Keratinocyte (primary cell): ENCODE data around the gene CIB1. TPM values are rescaled to one million over a fixed set of nuclear protein-coding genes. Genes with fewer than 3 reads are reported as not detected.

Source experiments
- DNase-seq: peaks from one replicate; pipeline ENCODE4 v3.0.0-alpha.2; 2011; ENCODE audit warnings: low read depth, missing footprints, low spot score
- FAIRE-seq: peaks from 2 replicates; lab custom pipeline; 2011; peaks lifted over from hg19 to GRCh38; lab: Jason Lieb, UNC
- H2AFZ ChIP-seq: 2 replicates; pipeline ENCODE4 v1.6.0; 2012; ENCODE audit warnings: low read length, control low read depth, inconsistent platforms; ENCODE audit not compliant: control insufficient read depth
- H3K27ac ChIP-seq: 2 replicates; pipeline ENCODE4 v1.5.1; 2011; ENCODE audit warnings: low read length; ENCODE audit not compliant: control insufficient read depth, insufficient read depth
- H3K27me3 ChIP-seq: 3 replicates; pipeline ENCODE4 v1.6.0; 2011; ENCODE audit warnings: low read length; ENCODE audit not compliant: control insufficient read depth, insufficient read depth; ENCODE audit errors: extremely low read depth
- H3K36me3 ChIP-seq, 2 experiments: 2 replicates in 1 of 2; 3 replicates in 1 of 2; pipeline ENCODE4 v1.5.1; 2011; ENCODE audit warnings: low read length in 2 of 2, mild to moderate bottlenecking in 1 of 2; ENCODE audit not compliant: control insufficient read depth in 2 of 2, insufficient read depth in 2 of 2; ENCODE audit errors: extremely low read depth in 1 of 2
- H3K4me1 ChIP-seq: 3 replicates; pipeline ENCODE4 v1.5.1; 2011; ENCODE audit warnings: low read length; ENCODE audit not compliant: control insufficient read depth, insufficient read depth; ENCODE audit errors: extremely low read depth
- H3K4me2 ChIP-seq: 3 replicates; pipeline ENCODE4 v1.6.0; 2011; ENCODE audit warnings: low read depth, low read length; ENCODE audit not compliant: control insufficient read depth, insufficient read depth; ENCODE audit errors: extremely low read depth
- H3K4me3 ChIP-seq, 3 experiments: fragments of 200-600 bp in 1 of 3; sonication (generic) in 1 of 3; 2 replicates in 2 of 3; 3 replicates in 1 of 3; pipeline ENCODE4 v1.5.1; 2011 to 2016; ENCODE audit warnings: low read length in 3 of 3, mild to moderate bottlenecking in 3 of 3, control low read depth in 2 of 3, inconsistent platforms in 1 of 3, low read depth in 1 of 3, mixed read lengths in 1 of 3, mixed run types in 1 of 3, moderate library complexity in 1 of 3; ENCODE audit not compliant: control insufficient read depth in 2 of 3, insufficient read depth in 2 of 3; ENCODE audit errors: extremely low read depth in 1 of 3
- H3K79me2 ChIP-seq: 2 replicates; pipeline ENCODE4 v1.6.0; 2012; ENCODE audit warnings: low read length; ENCODE audit not compliant: control insufficient read depth, insufficient read depth
- H3K9ac ChIP-seq: 3 replicates; pipeline ENCODE4 v1.6.0; 2011; ENCODE audit warnings: low read length; ENCODE audit not compliant: control insufficient read depth, insufficient read depth; ENCODE audit errors: extremely low read depth
- H3K9me1 ChIP-seq: 3 replicates; pipeline ENCODE4 v1.6.0; 2011; ENCODE audit warnings: low read length; ENCODE audit not compliant: control insufficient read depth, insufficient read depth; ENCODE audit errors: extremely low read depth
- H3K9me3 ChIP-seq: 2 replicates; pipeline ENCODE4 v1.5.1; 2012; ENCODE audit warnings: low read depth, low read length; ENCODE audit not compliant: control insufficient read depth
- H4K20me1 ChIP-seq: 3 replicates; pipeline ENCODE4 v1.6.0; 2011; ENCODE audit warnings: low read length; ENCODE audit not compliant: control insufficient read depth, insufficient read depth; ENCODE audit errors: extremely low read depth
- CTCF ChIP-seq, 3 experiments: IDR thresholded peaks in 1 of 3; conservative IDR thresholded peaks in 1 of 3; optimal IDR thresholded peaks in 1 of 3; 2 replicates in 2 of 3; 3 replicates in 1 of 3; pipeline versions ENCODE3 to v1.5.1; 2011; ENCODE audit warnings: low read length in 3 of 3, mild to moderate bottlenecking in 3 of 3, moderate library complexity in 2 of 3, control low read depth in 1 of 3, inconsistent platforms in 1 of 3; ENCODE audit not compliant: insufficient read depth in 2 of 3; ENCODE audit errors: extremely low read depth in 1 of 3
- EZH2 ChIP-seq: IDR thresholded peaks from one replicate; pipeline ENCODE4 v1.6.1; 2012; ENCODE audit warnings: inconsistent platforms, mild to moderate bottlenecking, low read length, moderate library complexity
- dilution Hi-C: fragments of 300-500 bp; cut with MboI; formaldehyde crosslinking; loops from one replicate; pipeline ENCODE4 v1.7.0; 2020; ENCODE audit warnings: low sequenced_read_pairs; ENCODE audit not compliant: extremely low pct_ligation_motif_present
- polyA plus RNA-seq, 5 experiments: library from polyadenylated mRNA; depleted of rRNA in 3 of 5; stranded (reverse) in 3 of 5; stranded (forward) in 1 of 5; unstranded in 1 of 5; fragments of >200 nt; gene quantifications; 1 replicate in 1 of 5; 2 replicates in 3 of 5; 3 replicates in 1 of 5; pipeline versions ENCODE4 v1.2.1 to v1.2.3, GENCODE V29; 2011 to 2012; ENCODE audit warnings: missing spikeins in 2 of 5, low read depth in 1 of 5, low replicate concordance in 1 of 5

CIB1 gene
- polyA plus RNA-seq, 1 donor (not counting 4 experiments of a cell fraction or from before 2014, with no cell fraction given): 70.9 TPM

DNA sequence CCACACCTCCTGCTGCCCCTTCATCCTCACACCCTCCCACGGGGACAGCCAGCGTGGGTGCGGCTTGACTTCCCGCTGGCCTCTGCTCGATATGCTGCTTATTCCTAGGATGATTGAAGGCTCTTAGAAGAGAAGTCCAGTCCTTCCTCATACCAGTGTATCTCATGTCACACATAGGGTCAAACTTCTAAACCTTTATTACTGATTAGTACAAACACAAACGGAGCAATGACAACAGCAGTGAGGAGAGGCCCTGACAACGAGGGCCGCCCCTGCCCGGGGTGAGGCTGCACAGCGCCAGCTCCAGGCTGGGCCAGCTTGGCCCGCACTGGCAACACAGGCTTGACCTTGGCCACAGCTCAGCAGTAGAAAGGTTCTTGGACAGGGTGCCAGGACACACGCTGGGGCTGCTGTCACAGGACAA is 3.7 kb downstream of the CIB1 start:
- FAIRE-seq: no peak

DNA sequence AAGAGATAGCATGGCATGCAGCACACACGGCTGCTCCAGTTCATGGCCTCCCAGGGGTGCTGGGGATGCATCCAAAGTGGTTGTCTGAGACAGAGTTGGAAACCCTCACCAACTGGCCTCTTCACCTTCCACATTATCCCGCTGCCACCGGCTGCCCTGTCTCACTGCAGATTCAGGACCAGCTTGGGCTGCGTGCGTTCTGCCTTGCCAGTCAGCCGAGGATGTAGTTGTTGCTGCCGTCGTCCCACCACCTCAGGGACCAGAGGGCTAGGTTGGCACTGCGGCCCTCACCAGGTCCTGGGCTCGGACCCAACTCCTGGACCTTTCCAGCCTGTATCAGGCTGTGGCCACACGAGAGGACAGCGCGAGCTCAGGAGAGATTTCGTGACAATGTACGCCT is 4.8 kb downstream of the CIB1 start:
- Histone ChIP-seq H3K36me3 (peaks cover 41 to 57% of the 10 kb centered on the region in 2 experiments), H3K9ac (no peak overlapping the region), H3K4me2 (no peak overlapping the region), H3K27me3 (no peaks in the 10 kb centered on the region), H3K4me3 (no peak overlapping the region), H3K4me1 (peaks cover 17% of the 10 kb centered on the region), H3K9me3 (no peaks in the 10 kb centered on the region), H2AFZ (no peak overlapping the region), H3K27ac (no peak overlapping the region), H3K9me1 (peaks cover 2% of the 10 kb centered on the region), H4K20me1 (peaks cover 3% of the 10 kb centered on the region), H3K79me2 (peaks cover 18% of the 10 kb centered on the region)
- no peak for FAIRE-seq
- no peak for DNase-seq
- TF ChIP-seq CTCF (optimal IDR thresholded peaks at IDR 0.05 in 1 of 3, IDR thresholded peaks at IDR 0.05 in 1 of 3, conservative IDR thresholded peaks at IDR 0.05 in 1 of 3; ENCODE audit: extremely low read depth in 1 of 3, insufficient read depth in 2 of 3, low read length in 3 of 3): no peak
- TF ChIP-seq EZH2: no peak
- dilution Hi-C loops: no loop called here

More for the DNA sequence above, 3.7 kb downstream of the CIB1 start:
- peaks cover 3% of the 10 kb centered on the region for H4K20me1 ChIP-seq
- H3K27ac ChIP-seq: no peak overlapping the region
- no peak overlapping the region for H3K9ac ChIP-seq
- no peak overlapping the region for H2AFZ ChIP-seq
- peaks cover 2% of the 10 kb centered on the region for H3K9me1 ChIP-seq
- no peak overlapping the region for H3K4me3 ChIP-seq
- dilution Hi-C loops: no loop called here
- no peak for DNase-seq
- peaks cover 16% of the 10 kb centered on the region for H3K79me2 ChIP-seq
- H3K9me3 ChIP-seq: no peaks in the 10 kb centered on the region
- no peak for TF ChIP-seq EZH2
- TF ChIP-seq CTCF (optimal IDR thresholded peaks at IDR 0.05 in 1 of 3, IDR thresholded peaks at IDR 0.05 in 1 of 3, conservative IDR thresholded peaks at IDR 0.05 in 1 of 3; ENCODE audit: extremely low read depth in 1 of 3, insufficient read depth in 2 of 3, low read length in 3 of 3): no peak
- peaks cover 25% of the 10 kb centered on the region for H3K4me1 ChIP-seq
- H3K27me3 ChIP-seq: no peaks in the 10 kb centered on the region
- peaks cover 31 to 49% of the 10 kb centered on the region in 2 experiments for H3K36me3 ChIP-seq
- H3K4me2 ChIP-seq: no peak overlapping the region
